ENCODE measurements around the gene ASPG. TPM values are rescaled to one million over a fixed set of nuclear protein-coding genes. Genes with fewer than 3 reads are reported as not detected.

ASPG gene
- total RNA-seq (ENCODE audit: low replicate concordance) = not detected in 2 replicates

DNA sequence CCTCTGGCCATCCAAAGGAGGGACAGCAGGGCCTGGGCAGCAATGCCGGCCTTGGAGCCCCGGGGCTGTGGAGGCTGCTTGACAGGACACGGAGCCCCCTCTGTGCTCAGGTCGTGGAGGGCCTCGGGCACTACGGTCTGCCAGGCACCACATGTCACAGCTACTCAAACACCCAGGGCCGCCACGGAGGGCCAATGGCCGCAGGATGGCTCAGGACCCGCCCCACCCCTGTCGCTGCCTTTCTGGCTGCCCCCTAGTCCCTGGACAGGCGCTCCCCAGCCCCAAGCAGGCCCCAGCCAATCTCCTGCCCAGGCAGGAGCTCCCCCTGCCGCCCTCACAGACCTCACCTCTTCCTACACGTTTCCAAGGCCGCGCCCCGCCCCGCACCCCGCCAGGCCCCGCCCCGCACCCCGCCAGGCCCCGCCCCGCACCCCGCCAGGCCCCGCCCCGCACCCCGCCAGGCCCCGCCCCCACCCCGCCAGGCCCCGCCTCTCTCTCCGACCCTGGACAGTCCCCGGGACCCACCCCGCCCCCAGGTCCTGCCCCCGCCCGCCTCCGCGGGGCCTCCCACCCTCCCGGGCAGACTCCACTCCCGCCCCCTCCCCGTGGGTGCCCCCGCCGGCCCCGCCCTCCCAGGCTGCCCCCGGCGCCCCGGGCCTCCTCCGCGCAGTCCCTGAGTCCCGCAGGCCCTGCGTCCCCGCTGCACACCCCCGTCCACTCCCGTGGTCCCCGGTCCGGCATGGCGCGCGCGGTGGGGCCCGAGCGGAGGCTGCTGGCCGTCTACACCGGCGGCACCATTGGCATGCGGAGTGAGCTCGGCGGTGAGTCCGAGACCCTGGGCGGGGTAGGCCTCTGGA, at the start of gene ASPG:
Gene ASPG (plus strand): TSS at position 669 of the 857 bp plus-strand sequence. CDS start 71 bp downstream, at position 740.

DNA sequence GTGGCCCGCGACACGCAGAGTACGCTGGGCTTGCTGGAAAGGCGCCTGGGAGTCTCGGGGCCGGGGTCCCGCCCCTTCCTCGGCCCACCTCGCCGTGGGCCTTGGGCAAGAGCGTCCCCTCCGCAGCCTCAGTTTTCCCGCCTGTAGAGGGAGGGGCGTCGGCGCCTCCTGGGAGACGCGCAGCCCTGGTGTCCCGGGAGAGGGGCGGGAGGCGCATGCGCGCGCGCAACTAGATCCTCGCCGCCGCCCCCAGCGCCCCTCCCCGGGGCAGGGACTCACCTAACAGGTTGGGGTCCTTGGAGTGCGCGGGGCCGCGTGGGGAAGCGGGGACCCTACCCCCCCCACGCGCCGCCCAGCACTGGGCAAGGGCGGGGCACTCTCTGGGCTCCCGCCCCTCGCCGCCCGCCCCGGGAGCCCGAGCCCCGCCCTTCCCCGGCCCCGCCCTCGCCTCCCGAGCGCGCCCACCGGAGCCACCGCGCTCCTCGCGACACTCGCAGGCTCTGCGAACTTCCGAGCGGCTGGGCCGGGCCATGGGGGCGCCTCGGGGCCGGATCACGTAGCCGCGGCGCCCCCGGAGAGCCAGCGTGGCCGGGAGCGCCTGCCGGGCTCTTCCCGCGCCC, 52.7 kb downstream of the ASPG start, which contains the start of gene KIF26A:
Gene KIF26A (plus strand): TSS at position 490 of the 620 bp plus-strand sequence. CDS start 136 bp downstream, outside the sequence.

Other genes starting within 250 kb of the ASPG start
- gene PPP1R13B, start 238.1 kb upstream of the ASPG start, total RNA-seq (ENCODE audit: low replicate concordance) = 2.0 and 3.5 TPM in 2 replicates
- 0.30 and 4.1 TPM in 2 replicates for gene TDRD9, start 157.2 kb upstream of the ASPG start, total RNA-seq (ENCODE audit: low replicate concordance)
- gene RD3L, start 143.2 kb upstream of the ASPG start, total RNA-seq (ENCODE audit: low replicate concordance) = not detected in 2 replicates
- gene KIF26A, start 52.9 kb downstream of the ASPG start, total RNA-seq (ENCODE audit: low replicate concordance) = under 0.01 and 0.23 TPM in 2 replicates

Data from smooth muscle cell of the coronary artery (primary cell).